K562 (cell line): ENCODE measurements around the gene ATRNL1. TPM values are rescaled to one million over a fixed set of nuclear protein-coding genes. Genes with fewer than 3 reads are reported as not detected.

ENCODE experiments used
- ATAC-seq: fragments of 200-7000 bp; cut with Tn5 transposase; 3 replicates; pipeline ENCODE4 v1.9.1; 2020; ENCODE audit warnings: moderate library complexity
- BruUV-seq: library from RNA; stranded (reverse); fragments of 400-500 nt; replicated peaks from 2 replicates; lab custom pipeline; 2021; lab: Mats Ljungman, UMichigan
- CTCF ChIA-PET: fragments of 300-600 bp; formaldehyde crosslinking; extraction: SDS; loops from one replicate; lab custom pipeline; 2021; ENCODE audit warnings: low intra/inter-chr PET ratio; lab: Yijun Ruan, JAX
- POLR2A ChIA-PET: fragments of 300-600, 350-650 bp; sonication (Branson Sonifier 250); formaldehyde crosslinking; extraction: SDS; loops from one replicate; lab custom pipeline; 2021; ENCODE audit warnings: antibody characterized with exemption, inconsistent platforms; lab: Yijun Ruan, JAX
- DNase-seq, 4 experiments: peaks; one replicate each; pipeline versions ENCODE4 v3.0.0 to v3.0.0-alpha.2; 2011 to 2018; ENCODE audit warnings: low spot score in 3 of 4, mixed read lengths in 3 of 4; ENCODE audit errors: extremely low read depth in 1 of 4
- FAIRE-seq: peaks from 2 replicates; lab custom pipeline; 2011; peaks lifted over from hg19 to GRCh38; lab: Jason Lieb, UNC
- H2AFZ ChIP-seq: 2 replicates; pipeline ENCODE4 v1.6.0; 2011; ENCODE audit warnings: low read depth, low read length, control low read depth, inconsistent platforms
- H3K27ac ChIP-seq: fragments of 200-600 bp; 3 replicates; pipeline ENCODE4 v1.8.0; 2011; ENCODE audit warnings: low read depth, mild to moderate bottlenecking, control low read depth, inconsistent platforms, low read length, moderate library complexity, mixed read lengths; ENCODE audit errors: extremely low read depth
- H3K27me3 ChIP-seq, 2 experiments: fragments of 300-600 bp in 1 of 2; 2 replicates in 1 of 2; 3 replicates in 1 of 2; pipeline versions ENCODE4 v1.6.0 to v1.8.0; 2011; ENCODE audit warnings: inconsistent platforms in 2 of 2, low read length in 2 of 2, mild to moderate bottlenecking in 1 of 2, mixed read lengths in 1 of 2, moderate library complexity in 1 of 2; ENCODE audit not compliant: control insufficient read depth in 2 of 2, insufficient read depth in 2 of 2
- H3K36me3 ChIP-seq: fragments of 300-600 bp; 3 replicates; pipeline ENCODE4 v1.8.0; 2011; ENCODE audit warnings: mild to moderate bottlenecking, low read length, inconsistent platforms; ENCODE audit not compliant: control insufficient read depth, insufficient read depth
- H3K4me1 ChIP-seq, 2 experiments: fragments of 200-600 bp in 1 of 2; replicated peaks in 1 of 2; 2 replicates in 1 of 2; 3 replicates in 1 of 2; pipeline versions ENCODE4 v1.5.1 to v1.8.0; 2011; ENCODE audit warnings: inconsistent platforms in 2 of 2, low read length in 2 of 2, mild to moderate bottlenecking in 1 of 2, mixed read lengths in 1 of 2, moderate library complexity in 1 of 2; ENCODE audit not compliant: control insufficient read depth in 2 of 2, insufficient read depth in 2 of 2
- H3K4me2 ChIP-seq: 2 replicates; pipeline ENCODE4 v1.6.1; 2011; ENCODE audit warnings: low read length, control low read depth, inconsistent platforms, mixed read lengths; ENCODE audit not compliant: insufficient read depth
- H3K4me3 ChIP-seq: fragments of 200-600 bp; sonication (generic), shearing (Covaris generic); 2 replicates; pipeline ENCODE4 v1.5.1; 2016; ENCODE audit warnings: control low read depth, inconsistent platforms
- H3K79me2 ChIP-seq: fragments of 200-600 bp; 3 replicates; pipeline ENCODE4 v1.8.0; 2011; ENCODE audit warnings: low read length, inconsistent platforms; ENCODE audit not compliant: control insufficient read depth, insufficient read depth
- H3K9ac ChIP-seq, 2 experiments: 2 replicates each; pipeline versions ENCODE4 v1.6.0 to v1.6.1; 2011; ENCODE audit warnings: low read depth in 2 of 2, low read length in 2 of 2, control low read depth in 1 of 2, inconsistent platforms in 1 of 2, mild to moderate bottlenecking in 1 of 2, mixed read lengths in 1 of 2; ENCODE audit not compliant: insufficient read depth in 1 of 2
- H3K9me1 ChIP-seq: one replicate; pipeline ENCODE4 v1.6.0; 2011; ENCODE audit warnings: inconsistent platforms, mild to moderate bottlenecking, low read length, moderate library complexity; ENCODE audit not compliant: control insufficient read depth, insufficient read depth
- H3K9me3 ChIP-seq: replicated peaks from 2 replicates; pipeline ENCODE4 v1.5.1; 2011; ENCODE audit warnings: low read depth, low read length, inconsistent platforms; ENCODE audit not compliant: control insufficient read depth, insufficient read depth
- H4K20me1 ChIP-seq: replicated peaks from 2 replicates; pipeline ENCODE4 v1.6.1; 2011; ENCODE audit warnings: low read length, inconsistent platforms, mixed read lengths; ENCODE audit not compliant: control insufficient read depth, insufficient read depth
- ADNP ChIP-seq: fragments of 200-800 bp; sonication (Bioruptor generic); IDR thresholded peaks from 2 replicates; pipeline ENCODE4 v1.6.1; 2016; ENCODE audit warnings: missing genetic modification characterization, missing compliant biosample characterization
- CCNT2 ChIP-seq: IDR thresholded peaks from 2 replicates; pipeline ENCODE4 v1.6.1; 2011; ENCODE audit warnings: borderline replicate concordance, low read depth, mild to moderate bottlenecking, moderate library complexity, mixed read lengths, low read length; ENCODE audit not compliant: insufficient read length; ENCODE audit errors: extremely low read depth
- GTF2F1 ChIP-seq: IDR thresholded peaks from 2 replicates; pipeline ENCODE4 v1.6.1; 2011; ENCODE audit warnings: low read depth, low read length, improper control_type of control experiment
- NFIX ChIP-seq: fragments of 250-450 bp; sonication (Bioruptor Pico); IDR thresholded peaks from 2 replicates; pipeline ENCODE4 v1.4.0; 2020; ENCODE audit warnings: low read depth, mild to moderate bottlenecking, moderate library complexity
- RBFOX2 ChIP-seq: fragments of 200-400 bp; formaldehyde crosslinking; IDR thresholded peaks from 2 replicates; pipeline ENCODE4 v1.6.1; 2017; ENCODE audit warnings: low read depth, mild to moderate bottlenecking, low read length, moderate library complexity
- TAF7 ChIP-seq: fragments of 450-650 bp; IDR thresholded peaks from 2 replicates; pipeline ENCODE4 v1.6.1; 2016; ENCODE audit warnings: missing genetic modification characterization, missing compliant biosample characterization
- TEAD1 ChIP-seq, 2 experiments: fragments of 450-650 bp in 1 of 2; sonication (generic) in 1 of 2; formaldehyde crosslinking; IDR thresholded peaks; 2 replicates each; pipeline versions ENCODE4 v1.4.0 to v1.8.0; 2020 to 2022; ENCODE audit warnings: mild to moderate bottlenecking in 2 of 2, missing genetic modification reagents in 1 of 2
- ZNF695 ChIP-seq: fragments of 450-650 bp; formaldehyde crosslinking; IDR thresholded peaks from 2 replicates; pipeline ENCODE4 v1.4.0; 2020; ENCODE audit warnings: mild to moderate bottlenecking, moderate library complexity
- ZZZ3 ChIP-seq: fragments of 450-650 bp; IDR thresholded peaks from 2 replicates; pipeline ENCODE4 v1.6.1; 2016; ENCODE audit warnings: antibody characterized with exemption, mild to moderate bottlenecking, moderate library complexity
- in situ Hi-C: fragments of 300-500 bp; cut with MboI; formaldehyde crosslinking; loops from 4 replicates; pipeline ENCODE4 v1.15.0; 2018; ENCODE audit warnings: inconsistent platforms, mixed read lengths
- intact Hi-C: fragments of 100-400 bp; cut with micrococcal nuclease; formaldehyde crosslinking; loops from 2 replicates; pipeline ENCODE4 v1.14.2; 2022
- polyA plus RNA-seq, 8 experiments: library from polyadenylated mRNA; depleted of rRNA in 4 of 8; stranded (reverse) in 5 of 8; unstranded in 3 of 8; fragments of >200 nt; fragmentation: Nextera tagmentation in 2 of 8; fragmentation: Illumina TruSeq in 1 of 8; extraction: Ambion mirVana in 2 of 8; extraction: Trizol in 1 of 8; gene quantifications; 2 replicates each; pipeline versions ENCODE4 v1.2.1 to v1.2.3, GENCODE V29; 2011 to 2014; ENCODE audit warnings: inconsistent platforms in 1 of 8, missing spikeins in 1 of 8
- total RNA-seq, 7 experiments: library from RNA; depleted of rRNA in 6 of 7; stranded (reverse); fragments of >200 nt in 6 of 7; fragmentation: Illumina TruSeq in 2 of 7; extraction: Trizol in 2 of 7; gene quantifications; 2 replicates each; pipeline versions ENCODE4 v1.2.1 to v1.2.3, GENCODE V29; 2011 to 2021; ENCODE audit warnings: low replicate concordance in 1 of 7
- TF ChIP-seq, protein P1 (sequence below), 3 experiments: IDR thresholded peaks in 2 of 3; conservative IDR thresholded peaks in 1 of 3; 2 replicates each; pipeline ENCODE4 v1.5.1; 2011 to 2012; ENCODE audit warnings: low read length in 3 of 3, mild to moderate bottlenecking in 3 of 3, control low read depth in 2 of 3, improper control_type of control experiment in 1 of 3, inconsistent platforms in 1 of 3, low read depth in 1 of 3, mixed read lengths in 1 of 3, moderate library complexity in 1 of 3; ENCODE audit not compliant: insufficient read depth in 2 of 3

ATRNL1 gene
- total and polyA plus RNA-seq, 9 of the 15 experiments (the other 6 are each of a cell fraction or from before 2014, with no cell fraction given): 0.18 TPM; not detected in 8

- no peak overlapping the region for H2AFZ ChIP-seq
- no peak overlapping the region for H3K4me3 ChIP-seq
- no peaks in the 10 kb centered on the region for H3K4me1 ChIP-seq
- no peak overlapping the region for H3K4me2 ChIP-seq
- ATAC-seq (no peak), FAIRE-seq (no peak), DNase-seq (no peak)
- H4K20me1 ChIP-seq: no peaks in the 10 kb centered on the region
- H3K79me2 ChIP-seq: no peaks in the 10 kb centered on the region
- H3K9me3 ChIP-seq: no peaks in the 10 kb centered on the region
- no peaks in the 10 kb centered on the region for H3K27me3 ChIP-seq
- H3K36me3 ChIP-seq: no peaks in the 10 kb centered on the region
- intact Hi-C loops: no loop called here
- ChIA-PET CTCF (no interaction called here), POLR2A (no interaction called here)
- no peak overlapping the region for H3K27ac ChIP-seq
- H3K9me1 ChIP-seq: no peaks in the 10 kb centered on the region
- TF ChIP-seq, protein P1, sequence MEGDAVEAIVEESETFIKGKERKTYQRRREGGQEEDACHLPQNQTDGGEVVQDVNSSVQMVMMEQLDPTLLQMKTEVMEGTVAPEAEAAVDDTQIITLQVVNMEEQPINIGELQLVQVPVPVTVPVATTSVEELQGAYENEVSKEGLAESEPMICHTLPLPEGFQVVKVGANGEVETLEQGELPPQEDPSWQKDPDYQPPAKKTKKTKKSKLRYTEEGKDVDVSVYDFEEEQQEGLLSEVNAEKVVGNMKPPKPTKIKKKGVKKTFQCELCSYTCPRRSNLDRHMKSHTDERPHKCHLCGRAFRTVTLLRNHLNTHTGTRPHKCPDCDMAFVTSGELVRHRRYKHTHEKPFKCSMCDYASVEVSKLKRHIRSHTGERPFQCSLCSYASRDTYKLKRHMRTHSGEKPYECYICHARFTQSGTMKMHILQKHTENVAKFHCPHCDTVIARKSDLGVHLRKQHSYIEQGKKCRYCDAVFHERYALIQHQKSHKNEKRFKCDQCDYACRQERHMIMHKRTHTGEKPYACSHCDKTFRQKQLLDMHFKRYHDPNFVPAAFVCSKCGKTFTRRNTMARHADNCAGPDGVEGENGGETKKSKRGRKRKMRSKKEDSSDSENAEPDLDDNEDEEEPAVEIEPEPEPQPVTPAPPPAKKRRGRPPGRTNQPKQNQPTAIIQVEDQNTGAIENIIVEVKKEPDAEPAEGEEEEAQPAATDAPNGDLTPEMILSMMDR (IDR thresholded peaks at IDR 0.05 in 2 of 3, conservative IDR thresholded peaks at IDR 0.05 in 1 of 3; ENCODE audit: insufficient read depth in 2 of 3, low read depth in 1 of 3, low read length in 3 of 3): no peak
- TF ChIP-seq TEAD1 (CRISPR knock-in tag; IDR thresholded peaks at IDR 0.05) (no peak), NFIX (CRISPR knock-in tag) (no peak), CCNT2 (no peak), ZNF695 (CRISPR knock-in tag) (no peak), ZZZ3 (no peak), GTF2F1 (no peak), ADNP (tag) (no peak), TAF7 (tag) (no peak), RBFOX2 (no peak)
- in situ Hi-C loops: no loop called here
- no peak overlapping the region for H3K9ac ChIP-seq
- BruUV-seq: no TSS peak
Measured at GRCh38 chr10:115136616-115137015, 43.5 kb downstream of the ATRNL1 start.
